CD8-positive, alpha-beta memory T cell (primary cell): ENCODE measurements around the gene RERE. TPM values are rescaled to one million over a fixed set of nuclear protein-coding genes. Genes with fewer than 3 reads are reported as not detected.
A peak's percentile ranks its signal among the peaks of the same experiment; 100 is the strongest.

Experiments used
- CTCF ChIA-PET: fragments of 350-600 bp; sonication (Branson Sonifier 250); formaldehyde crosslinking; loops from one replicate; lab custom pipeline; 2021; ENCODE audit warnings: antibody characterized with exemption; lab: Charles Lee
- POLR2A ChIA-PET: fragments of 350-600 bp; sonication (Branson Sonifier 250); formaldehyde crosslinking; loops from one replicate; lab custom pipeline; 2021; ENCODE audit warnings: antibody characterized with exemption; lab: Charles Lee
- DNase-seq, 5 donors: peaks; one replicate each; pipeline versions ENCODE4 v3.0.0 to v3.0.0-alpha.2; 2020 to 2022; ENCODE audit warnings: mixed read lengths in 1 of 5
- H3K27ac ChIP-seq: one replicate; pipeline ENCODE4 v1.7.0; 2013; ENCODE audit warnings: low read depth, mild to moderate bottlenecking, low read length, moderate library complexity
- H3K27me3 ChIP-seq: 2 replicates; pipeline ENCODE4 v1.7.0; 2013; ENCODE audit warnings: low read length, mild to moderate bottlenecking; ENCODE audit not compliant: insufficient read depth, poor library complexity, severe bottlenecking
- H3K36me3 ChIP-seq: 2 replicates; pipeline ENCODE4 v1.7.0; 2013; ENCODE audit warnings: mild to moderate bottlenecking, low read length, moderate library complexity; ENCODE audit not compliant: insufficient read depth
- H3K4me1 ChIP-seq: 2 replicates; pipeline ENCODE4 v1.7.0; 2013; ENCODE audit warnings: mild to moderate bottlenecking, low read length, moderate library complexity; ENCODE audit not compliant: insufficient read depth
- H3K4me3 ChIP-seq: 2 replicates; pipeline ENCODE4 v1.7.0; 2013; ENCODE audit warnings: mild to moderate bottlenecking, low read length
- H3K9me3 ChIP-seq: 2 replicates; pipeline ENCODE4 v1.7.0; 2013; ENCODE audit warnings: mild to moderate bottlenecking, low read length
- H3K27ac Mint-ChIP-seq, 8 donors: one replicate each; pipeline ENCODE4 v1.8.0; 2020 to 2021; ENCODE audit warnings: mixed read lengths in 8 of 8, mild to moderate bottlenecking in 6 of 8, inconsistent platforms in 3 of 8, moderate library complexity in 3 of 8
- H3K27me3 Mint-ChIP-seq, 2 donors: one replicate each; pipeline ENCODE4 v1.8.0; 2020 to 2021; ENCODE audit warnings: mixed read lengths in 2 of 2, mild to moderate bottlenecking in 1 of 2, moderate library complexity in 1 of 2
- H3K36me3 Mint-ChIP-seq, 3 donors: one replicate each; pipeline ENCODE4 v1.8.0; 2020 to 2021; ENCODE audit warnings: mixed read lengths in 3 of 3, inconsistent platforms in 1 of 3, mild to moderate bottlenecking in 1 of 3
- H3K4me1 Mint-ChIP-seq, 3 donors: one replicate each; pipeline ENCODE4 v1.8.0; 2020 to 2021; ENCODE audit warnings: mixed read lengths in 3 of 3, inconsistent platforms in 1 of 3, mild to moderate bottlenecking in 1 of 3
- H3K4me3 Mint-ChIP-seq, 7 donors: one replicate each; pipeline ENCODE4 v1.8.0; 2020 to 2021; ENCODE audit warnings: mixed read lengths in 7 of 7, mild to moderate bottlenecking in 6 of 7, moderate library complexity in 4 of 7, inconsistent platforms in 2 of 7
- H3K9me3 Mint-ChIP-seq, 5 donors: one replicate each; pipeline ENCODE4 v1.8.0; 2020 to 2022; ENCODE audit warnings: mixed read lengths in 5 of 5, mild to moderate bottlenecking in 3 of 5, moderate library complexity in 2 of 5, inconsistent platforms in 1 of 5
- polyA plus RNA-seq: library from polyadenylated mRNA; unstranded; fragments of 300-500 nt; fragmentation: Illumina TruSeq; gene quantifications from one replicate; pipeline ENCODE4 v1.2.3, GENCODE V29; 2021
- total RNA-seq, 2 experiments: library from RNA; stranded (reverse); gene quantifications; one replicate each; pipeline ENCODE4 v1.2.3, GENCODE V29; 2021

RERE gene
- total and polyA plus RNA-seq, 3 experiments from 2014 or later, result 10.9 to 39.2 (median 37.9) TPM

- H3K4me3 ChIP-seq, result no peak overlapping the region
- Mint-ChIP-seq H3K36me3 (peaks cover 0 to under 1% (median 0%) of the 10 kb centered on the region in 3 donors), H3K4me1 (peaks cover 0 to 2% (median 2%) of the 10 kb centered on the region in 3 donors), H3K27me3 (no peaks in the 10 kb centered on the region), H3K4me3 (no peak overlapping the region), H3K27ac (no peak overlapping the region), H3K9me3 (no peaks in the 10 kb centered on the region)
- DNase-seq, result no peak
- no peaks in the 10 kb centered on the region for H3K36me3 ChIP-seq
- ChIA-PET POLR2A (no interaction called here), CTCF (no interaction called here)
- no peaks in the 10 kb centered on the region for H3K27me3 ChIP-seq
- no peak overlapping the region for H3K27ac ChIP-seq
- H3K4me1 ChIP-seq, result peaks cover 45% of the 10 kb centered on the region
- no peaks in the 10 kb centered on the region for H3K9me3 ChIP-seq
These were observed 156.0 kb downstream of the RERE start for GRCh38 chr1:8661185-8662110.

- H3K4me3 Mint-ChIP-seq, result no peak overlapping the region
- Histone ChIP-seq H3K4me3 (no peak overlapping the region), H3K27ac (no peak overlapping the region), H3K27me3 (no peaks in the 10 kb centered on the region), H3K36me3 (no peaks in the 10 kb centered on the region), H3K9me3 (no peaks in the 10 kb centered on the region), H3K4me1 (peaks cover 42% of the 10 kb centered on the region)
- no peak for DNase-seq
- no peaks in the 10 kb centered on the region for H3K9me3 Mint-ChIP-seq
- peaks cover 0 to 2% (median 2%) of the 10 kb centered on the region in 3 donors for H3K4me1 Mint-ChIP-seq
- no peak overlapping the region for H3K27ac Mint-ChIP-seq
- CTCF ChIA-PET, result no interaction called here
- H3K36me3 Mint-ChIP-seq, result peaks cover 8 to 10% (median 8%) of the 10 kb centered on the region in 3 donors
- H3K27me3 Mint-ChIP-seq, result no peaks in the 10 kb centered on the region
- POLR2A ChIA-PET, result no interaction called here
These were observed 157.0 kb downstream of the RERE start for GRCh38 chr1:8660411-8660828.

GRCh38 chr1:8659593-8659992, 157.8 kb downstream of the RERE start:
- Histone ChIP-seq H3K27ac (no peak overlapping the region), H3K27me3 (no peaks in the 10 kb centered on the region), H3K4me3 (no peak overlapping the region), H3K4me1 (peaks cover 38% of the 10 kb centered on the region), H3K36me3 (no peaks in the 10 kb centered on the region), H3K9me3 (no peaks in the 10 kb centered on the region)
- Mint-ChIP-seq H3K9me3 (no peaks in the 10 kb centered on the region), H3K4me3 (no peak overlapping the region), H3K36me3 (peaks cover 8 to 15% (median 8%) of the 10 kb centered on the region in 3 donors), H3K27me3 (no peaks in the 10 kb centered on the region), H3K27ac (no peak overlapping the region), H3K4me1 (peaks cover 0 to 2% (median 2%) of the 10 kb centered on the region in 3 donors)
- ChIA-PET POLR2A (no interaction called here), CTCF (interaction anchor here (1.2 kb wide), 1 partner anchor 12 kb away, joined by 4 read pairs; no protein-coding TSS in a partner anchor)
- DNase-seq, result no peak

- H3K9me3 Mint-ChIP-seq, result no peaks in the 10 kb centered on the region
- Histone ChIP-seq H3K36me3 (no peaks in the 10 kb centered on the region), H3K27me3 (no peaks in the 10 kb centered on the region), H3K27ac (no peak overlapping the region), H3K9me3 (no peaks in the 10 kb centered on the region), H3K4me1 (peaks cover 11% of the 10 kb centered on the region), H3K4me3 (no peak overlapping the region)
- peaks cover 8 to 27% (median 11%) of the 10 kb centered on the region in 3 donors for H3K36me3 Mint-ChIP-seq
- POLR2A ChIA-PET, result no interaction called here
- H3K27me3 Mint-ChIP-seq, result no peaks in the 10 kb centered on the region
- H3K4me1 Mint-ChIP-seq, result peaks cover 18 to 30% (median 26%) of the 10 kb centered on the region in 3 donors
- H3K27ac Mint-ChIP-seq, result no peak overlapping the region
- DNase-seq, result no peak
- CTCF ChIA-PET, result interaction anchor here (1.0 to 2.0 kb wide), 2 partner anchors 17 kb away, joined by 3 to 6 read pairs; no protein-coding TSS in a partner anchor
- no peak overlapping the region for H3K4me3 Mint-ChIP-seq
These were observed 163.6 kb downstream of the RERE start for GRCh38 chr1:8653878-8654277.

- H3K27me3 Mint-ChIP-seq, result no peaks in the 10 kb centered on the region
- peaks cover 11% of the 10 kb centered on the region for H3K4me1 ChIP-seq
- no peaks in the 10 kb centered on the region for H3K36me3 ChIP-seq
- no peak for DNase-seq
- ChIA-PET POLR2A (no interaction called here), CTCF (interaction anchor here (0.6 to 2.0 kb wide), 2 partner anchors 18 to 73 kb away, joined by 3 to 6 read pairs; no protein-coding TSS in a partner anchor)
- peaks cover 16 to 30% (median 26%) of the 10 kb centered on the region in 3 donors for H3K4me1 Mint-ChIP-seq
- peak overlapping the region in 1 of 7 donors; percentile 9 for H3K4me3 Mint-ChIP-seq
- no peak overlapping the region for H3K27ac ChIP-seq
- peak overlapping the region in 5 of 8 donors; percentile 35 to 81 (median 66) for H3K27ac Mint-ChIP-seq
- H3K4me3 ChIP-seq, result no peak overlapping the region
- H3K36me3 Mint-ChIP-seq, result peaks cover 8 to 27% (median 11%) of the 10 kb centered on the region in 3 donors
- no peaks in the 10 kb centered on the region for H3K9me3 ChIP-seq
- H3K27me3 ChIP-seq, result no peaks in the 10 kb centered on the region
- no peaks in the 10 kb centered on the region for H3K9me3 Mint-ChIP-seq
These were observed 164.9 kb downstream of the RERE start for GRCh38 chr1:8652467-8653046.

GRCh38 chr1:8651962-8652361, 165.5 kb downstream of the RERE start:
- H3K4me1 Mint-ChIP-seq, result peaks cover 16 to 30% (median 29%) of the 10 kb centered on the region in 3 donors
- H3K27ac ChIP-seq, result no peak overlapping the region
- DNase-seq, result no peak
- no peak overlapping the region for H3K4me3 ChIP-seq
- peaks cover 8 to 27% (median 11%) of the 10 kb centered on the region in 3 donors for H3K36me3 Mint-ChIP-seq
- H3K4me1 ChIP-seq, result peaks cover 11% of the 10 kb centered on the region
- H3K36me3 ChIP-seq, result no peaks in the 10 kb centered on the region
- no peak overlapping the region for H3K4me3 Mint-ChIP-seq
- peak overlapping the region in 6 of 8 donors; percentile 35 to 81 (median 60) for H3K27ac Mint-ChIP-seq
- H3K9me3 Mint-ChIP-seq, result no peaks in the 10 kb centered on the region
- ChIA-PET POLR2A (no interaction called here), CTCF (interaction anchor here (2.0 kb wide), 1 partner anchor 19 kb away, joined by 6 read pairs; no protein-coding TSS in a partner anchor)
- H3K27me3 ChIP-seq, result no peaks in the 10 kb centered on the region
- no peaks in the 10 kb centered on the region for H3K9me3 ChIP-seq
- H3K27me3 Mint-ChIP-seq, result no peaks in the 10 kb centered on the region

GRCh38 chr1:8651236-8651890, 166.1 kb downstream of the RERE start:
- Histone ChIP-seq H3K27ac (no peak overlapping the region), H3K4me3 (no peak overlapping the region), H3K4me1 (peaks cover 11% of the 10 kb centered on the region), H3K9me3 (no peaks in the 10 kb centered on the region), H3K27me3 (no peaks in the 10 kb centered on the region), H3K36me3 (no peaks in the 10 kb centered on the region)
- Mint-ChIP-seq H3K36me3 (peaks cover 8 to 25% (median 11%) of the 10 kb centered on the region in 3 donors), H3K27me3 (no peaks in the 10 kb centered on the region), H3K4me1 (peaks cover 16 to 30% (median 29%) of the 10 kb centered on the region in 3 donors), H3K4me3 (peak overlapping the region in 3 of 7 donors; percentile 4 to 45 (median 12)), H3K9me3 (no peaks in the 10 kb centered on the region), H3K27ac (peak overlapping the region in 6 of 8 donors; percentile 52 to 81 (median 62))
- POLR2A ChIA-PET, result interaction anchor here (0.6 kb wide), 1 partner anchor 49 kb away, joined by 5 read pairs; no protein-coding TSS in a partner anchor
- DNase-seq, result no peak
- CTCF ChIA-PET, result interaction anchor here (0.6 to 1.4 kb wide), 3 partner anchors 19 to 560 kb away, joined by 3 to 6 read pairs (median 3); no protein-coding TSS in a partner anchor
